GM20431 (cell line): Measurements from ENCODE around the gene GNAZ.
"Not testable (repeated sequence)": the region's sequence is repeated elsewhere in the genome, so short reads cannot be mapped to it uniquely, and the experiment has no call there.

ENCODE experiments used
- in situ Hi-C: fragments of 300-500 bp; cut with MseI, MboI; formaldehyde crosslinking; loops from one replicate; pipeline ENCODE4 v1.15.0; 2020; ENCODE audit warnings: low sequenced_read_pairs; ENCODE audit not compliant: unreplicated experiment

GNAZ gene

DNA sequence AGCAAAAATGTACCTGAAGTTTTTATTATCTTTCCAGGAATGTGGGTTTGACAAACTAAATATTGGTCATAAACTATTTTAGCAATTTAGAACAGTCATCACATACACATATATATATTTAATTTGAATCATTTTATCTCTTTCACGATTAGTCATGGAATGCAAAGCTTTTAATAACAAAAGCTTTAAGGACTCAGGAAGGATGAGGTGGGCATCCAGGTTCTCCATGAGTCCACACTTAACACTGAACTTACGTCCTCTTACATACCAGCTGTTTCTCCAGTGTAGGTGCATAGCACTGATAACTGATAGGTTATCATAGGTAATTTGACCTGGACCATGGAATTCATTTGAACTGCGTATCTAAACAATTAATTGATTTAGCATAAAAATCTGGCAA, 28.1 kb upstream of the GNAZ start:
- in situ Hi-C loops, result no loop called here

DNA sequence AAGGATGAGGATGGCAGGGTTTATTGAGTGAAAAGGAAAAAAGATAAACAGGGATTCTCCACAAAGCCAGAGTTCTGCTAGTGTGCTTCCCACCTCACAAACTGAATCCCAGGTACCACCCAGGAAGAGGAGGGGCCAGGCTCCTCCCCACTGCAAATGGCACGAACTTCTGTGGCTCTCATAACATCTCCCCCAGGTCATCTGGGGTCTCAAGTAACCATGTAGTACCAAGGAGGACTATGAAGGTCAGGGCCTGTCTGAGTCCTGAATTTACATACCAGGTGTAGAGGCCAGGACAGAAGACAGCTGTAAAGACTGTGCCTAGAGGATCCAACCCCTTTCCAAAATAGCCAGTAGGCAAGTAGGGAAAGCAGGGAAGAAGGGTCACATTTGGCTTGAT, 25.7 kb upstream of the GNAZ start:
- in situ Hi-C loops, result no loop called here

DNA sequence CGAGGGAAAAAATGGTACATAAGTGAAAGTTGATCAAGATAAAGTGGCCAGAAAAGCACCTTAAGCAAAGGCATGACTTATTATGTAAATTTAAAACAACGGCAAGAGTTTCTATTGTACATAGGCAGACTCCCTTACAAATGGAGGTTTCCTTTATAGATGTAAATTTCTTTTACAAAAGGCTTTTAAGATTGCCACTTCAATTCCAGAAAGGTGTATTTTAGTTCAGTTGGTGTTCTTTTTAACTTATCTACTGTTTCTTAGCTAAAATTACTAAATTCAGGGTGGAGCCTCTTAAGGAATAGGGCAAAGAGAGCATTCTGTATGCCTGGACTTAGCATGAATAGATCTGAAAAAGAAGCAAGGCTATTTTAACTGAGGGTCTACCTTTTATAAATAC, 24.9 kb upstream of the GNAZ start:
- in situ Hi-C loops, result no loop called here

DNA sequence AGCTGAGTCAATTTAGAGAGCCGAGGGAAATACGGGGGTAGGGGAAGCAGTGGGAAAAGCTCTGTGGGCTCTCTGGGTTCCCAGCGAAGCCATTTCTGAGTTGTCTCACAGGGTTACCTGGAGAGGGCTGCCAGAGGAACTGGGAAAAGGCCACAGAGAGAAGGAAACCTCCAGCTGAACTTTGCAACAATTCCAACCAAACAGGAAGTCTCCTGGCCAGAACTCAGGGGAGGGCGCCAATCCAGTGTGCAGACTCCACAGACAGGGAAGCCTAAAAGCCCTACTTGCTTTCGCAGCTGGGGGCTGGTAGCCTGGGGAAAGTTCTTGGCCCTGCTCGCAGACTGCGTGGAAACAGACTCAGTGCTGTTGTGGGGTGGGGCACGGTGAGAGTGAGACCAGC, 23.1 kb upstream of the GNAZ start:
- in situ Hi-C loops, result no loop called here

DNA sequence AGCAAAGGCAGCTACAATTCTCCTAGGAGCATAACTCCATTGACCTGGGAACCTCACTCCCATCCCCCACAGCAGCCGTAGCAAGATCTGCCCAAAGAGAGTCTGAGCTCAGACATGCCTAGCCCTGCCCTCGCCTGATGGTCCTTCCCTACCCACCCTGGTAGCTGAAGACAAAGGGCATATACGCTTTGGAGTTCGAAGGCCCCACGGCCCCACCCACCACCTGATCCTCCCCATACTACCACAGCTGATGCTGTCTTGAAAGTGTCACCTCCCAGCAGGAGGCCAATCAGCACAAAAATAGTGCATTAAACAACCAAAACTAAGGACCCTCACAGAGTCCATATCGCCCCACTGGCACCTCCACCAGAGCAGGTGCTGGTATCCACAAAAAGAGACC, 22.6 kb upstream of the GNAZ start:
- in situ Hi-C loops, result no loop called here

DNA sequence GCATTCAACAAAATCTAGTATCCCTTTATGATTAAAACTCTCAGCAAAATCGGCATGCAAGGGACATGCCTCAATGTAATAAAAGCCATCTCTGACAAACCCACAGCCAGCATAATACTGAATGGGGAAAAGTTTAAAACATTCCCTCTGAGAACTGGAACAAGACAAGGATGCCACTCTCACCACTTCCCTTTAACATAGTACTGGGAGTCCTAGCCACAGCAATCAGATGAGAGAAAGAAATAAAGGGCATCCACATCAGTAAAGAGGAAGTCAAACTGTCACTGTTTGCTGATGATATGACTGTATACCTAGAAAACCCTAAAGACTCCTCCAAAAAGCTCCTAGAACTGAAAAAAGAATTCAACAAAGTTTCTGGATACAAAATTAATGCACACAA, 19.8 kb upstream of the GNAZ start:
- in situ Hi-C loops, result not testable (repeated sequence)

DNA sequence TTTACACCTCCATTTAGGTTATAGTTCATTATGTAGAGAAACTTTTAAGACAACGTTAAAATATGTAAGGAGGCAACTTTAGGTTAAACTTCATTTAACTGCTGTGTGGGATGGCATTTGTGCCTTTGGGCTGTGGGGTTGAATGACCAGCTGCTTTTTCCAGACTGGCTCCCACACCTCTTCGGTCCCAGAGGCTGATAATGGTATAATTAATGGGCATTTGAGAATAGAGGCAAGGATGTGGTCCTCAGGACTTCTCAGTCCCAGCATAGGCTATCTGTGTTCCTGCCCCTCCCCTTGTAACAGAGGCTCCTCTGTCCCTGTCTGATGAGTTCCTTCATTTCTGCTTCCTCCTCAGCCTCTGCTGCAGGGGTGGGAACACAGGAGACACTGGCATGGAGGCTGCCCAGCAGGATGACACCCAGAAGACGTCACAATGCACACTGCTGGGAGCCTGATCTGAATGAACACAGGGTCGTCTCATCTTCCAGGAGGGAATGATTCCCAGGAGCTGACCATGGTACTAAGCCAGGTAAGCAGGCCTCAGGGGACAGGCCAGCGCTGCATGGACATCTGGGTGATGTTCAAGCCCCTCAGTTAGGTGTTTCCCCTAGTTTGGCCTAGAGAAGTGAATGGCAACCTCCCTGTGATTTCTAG, 17.1 kb upstream of the GNAZ start:
- in situ Hi-C loops, result no loop called here

DNA sequence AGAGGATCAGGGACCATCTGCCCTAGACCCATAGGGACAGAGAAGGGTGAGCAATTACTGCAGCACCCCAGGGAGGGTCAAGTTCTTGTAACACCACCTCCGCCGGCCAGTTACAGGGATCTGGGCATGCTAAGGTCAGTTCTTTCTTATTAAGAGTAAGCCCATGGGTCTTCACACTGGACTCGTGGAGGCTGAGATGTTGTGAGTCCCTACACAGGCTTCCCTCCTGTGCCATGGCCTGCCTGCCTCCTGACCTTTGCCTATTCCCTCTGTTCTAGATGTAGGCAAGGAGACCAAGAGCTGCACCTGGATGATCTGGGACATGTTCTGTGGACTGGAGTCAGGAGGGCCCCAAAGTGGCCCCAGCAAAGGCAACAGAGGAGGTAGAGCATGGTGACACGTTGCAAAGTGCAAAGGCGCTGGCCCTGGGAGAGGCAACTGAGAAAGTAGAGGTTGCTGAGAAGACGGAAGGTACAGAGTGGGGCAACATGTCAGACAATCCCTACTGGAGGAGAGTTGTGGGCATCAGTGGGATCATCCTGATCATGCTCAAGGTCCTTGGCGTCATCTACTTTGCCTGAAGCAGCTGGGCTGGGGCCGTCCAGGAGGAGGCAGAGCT, 16.3 kb upstream of the GNAZ start:
- in situ Hi-C loops, result no loop called here

DNA sequence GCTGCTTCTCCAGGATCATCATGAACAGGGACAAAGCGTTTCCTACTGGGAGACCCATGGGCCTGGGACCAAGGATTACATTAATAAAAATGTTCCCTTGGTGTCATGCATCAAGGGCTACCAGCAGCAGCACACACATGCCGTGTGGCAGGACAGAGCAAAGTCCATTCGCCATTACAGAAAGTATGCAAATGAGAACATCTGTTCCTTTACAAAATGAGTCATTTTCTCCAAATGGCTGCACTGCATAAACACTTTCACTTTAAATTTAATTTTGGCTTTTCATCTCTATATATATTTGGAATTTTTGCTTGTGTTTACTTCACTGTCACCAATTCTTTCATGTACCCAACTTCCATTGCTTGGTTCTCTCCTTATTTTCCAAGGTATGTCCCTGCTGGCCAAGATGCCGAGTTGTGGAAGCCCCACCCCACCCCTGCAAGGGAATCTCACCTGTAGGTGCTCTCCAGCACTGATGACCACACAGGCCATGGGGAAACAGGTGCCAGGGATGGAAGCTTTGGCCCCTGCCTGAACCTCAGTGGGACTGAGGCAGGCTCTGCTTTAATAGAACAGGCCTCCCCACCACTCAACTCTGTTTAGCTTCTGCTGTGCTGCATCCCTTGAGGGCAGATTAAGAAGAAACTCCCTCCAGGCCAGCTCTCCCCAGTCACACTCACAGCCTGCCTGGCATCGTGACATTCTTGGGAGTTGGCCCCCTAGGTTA, 15.6 kb upstream of the GNAZ start:
- in situ Hi-C loops, result no loop called here

DNA sequence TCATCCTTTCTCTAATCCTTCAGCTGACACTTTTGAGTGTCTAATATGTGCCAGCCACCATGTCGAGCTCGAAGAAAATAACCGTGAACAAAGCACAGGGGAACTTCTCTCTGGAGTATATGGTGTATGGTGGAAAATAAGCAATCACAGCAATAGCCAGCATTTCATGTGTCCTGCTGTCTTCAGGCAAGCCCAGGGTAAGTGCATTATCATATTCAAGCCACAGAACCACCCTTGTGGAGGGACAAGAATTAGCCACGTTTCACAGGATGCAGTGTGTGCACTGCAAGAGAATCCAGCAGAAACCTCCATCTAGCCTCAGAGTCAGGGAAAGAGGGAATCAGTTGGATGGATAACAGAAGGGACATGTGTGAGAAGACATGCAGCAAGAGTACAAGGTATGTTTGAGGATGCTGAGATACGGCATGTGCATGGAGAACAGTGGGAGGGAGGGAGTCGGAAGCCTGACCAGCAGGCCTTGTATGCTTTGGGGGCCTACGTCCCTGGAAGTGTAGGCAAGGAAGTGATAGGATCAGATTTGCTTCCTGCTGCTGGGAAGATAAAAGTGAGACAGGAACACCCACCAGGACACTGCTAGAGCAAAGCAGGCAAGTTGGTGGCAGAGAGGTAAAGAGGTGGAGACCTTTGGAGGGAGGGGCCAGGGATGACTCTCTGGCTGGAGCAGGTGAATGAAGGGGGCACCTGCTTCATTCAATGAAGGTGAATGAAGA, 14.7 kb upstream of the GNAZ start:
- in situ Hi-C loops, result no loop called here

DNA sequence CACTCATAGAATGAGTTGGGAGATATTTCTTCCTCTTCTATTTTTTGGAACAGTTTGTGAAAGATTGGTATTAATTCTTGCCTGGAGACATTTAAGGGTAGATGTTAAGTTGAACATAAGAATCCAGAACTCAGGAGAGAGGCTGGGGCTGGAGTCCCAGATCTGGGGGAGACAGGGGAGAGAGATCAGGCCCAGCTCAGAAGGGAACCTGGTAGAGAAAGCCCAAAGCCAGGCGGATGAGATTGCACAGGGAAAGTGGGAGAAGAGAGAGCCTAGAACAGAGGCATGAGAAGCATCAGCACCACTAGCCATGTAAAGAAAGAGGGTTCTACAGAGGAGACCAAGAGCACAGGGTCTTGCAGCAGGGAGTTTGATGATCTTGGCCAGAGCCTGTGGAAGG, 13.0 kb upstream of the GNAZ start:
- in situ Hi-C loops, result no loop called here

DNA sequence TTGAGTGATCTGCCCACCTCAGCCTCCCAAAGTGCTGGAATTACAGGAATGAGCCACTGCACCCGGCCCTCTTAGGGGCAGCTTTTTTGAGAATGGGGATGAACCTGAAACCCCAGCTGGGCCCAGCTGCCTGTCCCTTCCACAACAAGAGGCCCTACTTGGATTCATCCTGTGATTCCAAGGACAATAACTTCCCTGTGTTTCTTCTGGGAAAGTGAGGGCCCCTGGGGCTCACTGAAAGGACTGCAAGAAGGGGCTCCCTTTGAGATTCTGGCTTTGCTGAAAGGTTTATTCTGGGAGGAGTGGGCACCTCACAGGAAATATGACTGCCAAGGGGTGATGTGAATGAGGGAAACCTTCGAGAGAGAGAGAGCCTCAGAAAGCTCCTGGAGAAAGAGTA, 12.3 kb upstream of the GNAZ start:
- in situ Hi-C loops, result no loop called here

DNA sequence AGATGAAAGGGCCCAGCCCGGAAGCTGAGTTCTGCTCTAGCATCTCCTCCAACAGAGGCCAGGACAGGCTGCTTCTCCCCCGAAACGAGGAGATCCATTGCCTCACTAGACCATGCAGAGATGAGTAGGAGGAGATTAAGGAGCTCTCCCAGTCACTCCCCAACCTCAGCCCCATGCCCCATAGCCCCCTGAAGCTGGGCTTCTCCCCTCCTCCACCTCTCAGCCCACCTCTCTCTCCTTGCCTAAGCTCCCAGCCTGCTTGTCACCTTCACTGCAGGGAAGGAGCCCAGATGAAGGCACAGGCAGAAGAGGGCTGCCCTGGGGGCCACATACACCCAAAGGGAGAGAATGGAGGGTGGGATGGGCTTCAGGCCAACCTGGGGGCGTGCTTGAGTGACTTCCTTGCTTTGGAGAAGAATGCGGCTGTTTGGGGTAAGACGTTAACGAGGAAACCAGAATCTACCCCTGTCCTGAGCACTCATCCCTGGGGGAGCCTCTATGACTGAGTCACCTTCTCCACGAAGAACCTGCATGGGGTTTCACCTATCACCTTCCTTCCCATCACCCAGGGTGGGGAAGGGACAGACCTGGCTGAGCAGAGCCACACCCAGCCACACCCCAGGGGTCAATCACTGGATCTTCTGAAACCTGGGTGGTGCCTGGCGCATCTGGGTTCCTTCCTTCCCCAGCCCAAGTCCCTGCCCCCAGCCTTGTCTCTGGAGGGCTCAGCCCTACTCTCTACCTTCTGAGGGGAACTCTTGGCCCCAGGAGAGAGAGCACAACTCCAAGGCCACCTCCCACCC, 11.6 kb upstream of the GNAZ start:
- in situ Hi-C loops, result no loop called here

DNA sequence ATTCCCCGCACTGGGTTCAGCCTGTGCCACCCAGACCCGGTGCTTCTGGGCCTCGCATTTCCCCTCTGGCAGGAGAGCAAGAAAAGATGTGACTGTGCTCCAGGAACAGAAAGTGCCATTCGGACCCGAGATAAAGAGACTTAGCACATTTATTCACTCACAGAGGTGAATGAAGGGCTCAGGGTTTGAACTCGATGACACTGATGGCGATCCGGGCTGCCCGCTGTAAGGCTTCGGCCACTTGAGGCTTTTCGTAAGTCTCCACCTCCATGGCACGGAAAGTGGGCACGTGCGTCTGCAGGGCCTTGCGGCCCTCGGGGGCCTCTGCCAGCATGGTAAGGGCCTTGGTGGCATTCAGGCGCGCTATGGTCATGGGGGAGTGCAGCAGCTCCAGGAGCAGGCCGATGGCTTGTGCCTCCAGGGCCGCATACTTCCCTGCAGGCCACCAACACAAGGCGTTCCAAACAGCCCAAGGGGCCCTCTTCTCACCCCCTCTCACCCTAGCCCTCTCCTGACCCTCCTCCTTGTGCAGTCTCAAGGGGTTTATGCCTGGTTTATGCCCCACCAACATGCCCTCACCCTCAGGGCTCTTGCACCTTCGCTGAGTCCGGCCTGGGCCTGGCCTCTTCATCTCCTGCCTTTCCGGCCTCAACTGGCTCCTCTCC, 10.9 kb upstream of the GNAZ start:
- in situ Hi-C loops, result no loop called here

DNA sequence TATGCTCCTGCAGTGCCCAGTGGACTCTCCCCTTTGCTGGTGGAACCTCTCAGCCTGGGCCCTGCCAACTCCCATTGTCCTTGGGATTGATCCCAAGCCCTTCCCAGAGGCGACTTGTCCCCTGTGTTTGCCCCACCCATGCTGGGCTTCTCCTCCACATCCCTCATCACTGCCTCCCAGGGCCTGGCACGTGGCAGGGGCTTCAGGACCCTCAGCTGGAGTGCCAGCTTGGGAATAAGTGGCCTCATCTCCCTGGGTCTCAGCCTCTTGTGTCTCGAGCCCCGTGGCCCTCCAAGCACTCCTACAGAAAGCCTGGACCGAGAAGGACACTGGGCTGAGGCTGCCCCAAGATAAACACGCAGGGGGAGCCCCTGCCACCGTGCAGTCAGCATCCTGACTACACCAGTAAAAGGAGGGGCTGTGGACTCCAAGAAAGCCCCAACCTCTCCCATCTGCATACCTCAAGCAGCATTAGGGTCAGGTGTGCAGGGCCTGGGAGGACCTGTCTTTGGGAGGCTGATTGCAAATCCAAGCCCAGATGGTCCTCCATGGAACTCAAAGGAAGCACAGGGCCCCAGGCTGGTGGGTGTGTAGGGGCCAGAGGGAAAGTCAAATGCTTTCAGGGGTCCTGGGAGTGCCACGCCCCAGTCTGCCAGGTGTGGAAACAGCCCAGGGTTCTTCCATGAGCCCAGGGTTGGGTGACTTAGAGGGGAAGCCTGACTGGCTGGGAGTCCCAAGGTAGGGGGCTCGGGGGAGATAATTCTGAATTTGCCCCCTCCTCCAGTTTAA, 9.5 kb upstream of the GNAZ start:
- in situ Hi-C loops, result no loop called here

DNA sequence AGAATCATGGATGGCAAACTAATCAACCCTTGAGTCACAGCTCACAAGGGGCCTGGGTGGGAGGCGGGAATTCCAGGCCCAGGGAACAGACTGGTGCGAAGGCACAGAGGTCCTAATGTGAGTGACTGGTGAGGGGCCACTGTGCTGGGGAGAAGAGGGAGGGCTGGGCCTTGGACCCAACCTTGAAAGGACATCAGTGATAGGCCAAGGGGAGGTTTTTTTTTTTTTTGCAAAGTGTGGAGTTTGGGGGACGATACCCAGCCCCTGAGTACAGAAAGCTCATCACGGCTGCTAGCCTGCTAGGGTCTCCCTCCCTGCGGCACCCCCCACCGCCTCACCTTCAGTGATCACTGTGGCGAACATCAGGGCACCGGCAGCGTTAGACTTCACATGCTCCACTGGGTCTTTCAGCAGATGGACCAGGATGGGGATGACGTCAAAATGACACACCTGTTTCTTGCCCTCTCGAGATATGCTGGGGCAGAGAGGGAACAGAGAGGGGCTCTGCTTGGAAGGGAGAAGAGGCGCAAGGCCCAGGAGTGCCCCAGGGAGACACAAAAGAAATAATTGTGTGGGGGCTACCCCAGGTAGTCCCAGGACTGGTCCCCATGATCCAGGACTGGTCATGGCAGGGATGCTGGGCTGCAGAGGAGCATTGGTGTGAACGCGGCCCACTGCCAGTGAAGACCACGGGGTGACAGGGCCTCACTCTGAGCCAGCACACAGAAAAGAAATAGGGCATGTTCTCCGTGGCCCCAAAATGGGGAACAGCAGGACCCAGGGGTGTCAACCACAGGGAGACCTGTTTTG, 8.6 kb upstream of the GNAZ start:
- in situ Hi-C loops, result no loop called here

DNA sequence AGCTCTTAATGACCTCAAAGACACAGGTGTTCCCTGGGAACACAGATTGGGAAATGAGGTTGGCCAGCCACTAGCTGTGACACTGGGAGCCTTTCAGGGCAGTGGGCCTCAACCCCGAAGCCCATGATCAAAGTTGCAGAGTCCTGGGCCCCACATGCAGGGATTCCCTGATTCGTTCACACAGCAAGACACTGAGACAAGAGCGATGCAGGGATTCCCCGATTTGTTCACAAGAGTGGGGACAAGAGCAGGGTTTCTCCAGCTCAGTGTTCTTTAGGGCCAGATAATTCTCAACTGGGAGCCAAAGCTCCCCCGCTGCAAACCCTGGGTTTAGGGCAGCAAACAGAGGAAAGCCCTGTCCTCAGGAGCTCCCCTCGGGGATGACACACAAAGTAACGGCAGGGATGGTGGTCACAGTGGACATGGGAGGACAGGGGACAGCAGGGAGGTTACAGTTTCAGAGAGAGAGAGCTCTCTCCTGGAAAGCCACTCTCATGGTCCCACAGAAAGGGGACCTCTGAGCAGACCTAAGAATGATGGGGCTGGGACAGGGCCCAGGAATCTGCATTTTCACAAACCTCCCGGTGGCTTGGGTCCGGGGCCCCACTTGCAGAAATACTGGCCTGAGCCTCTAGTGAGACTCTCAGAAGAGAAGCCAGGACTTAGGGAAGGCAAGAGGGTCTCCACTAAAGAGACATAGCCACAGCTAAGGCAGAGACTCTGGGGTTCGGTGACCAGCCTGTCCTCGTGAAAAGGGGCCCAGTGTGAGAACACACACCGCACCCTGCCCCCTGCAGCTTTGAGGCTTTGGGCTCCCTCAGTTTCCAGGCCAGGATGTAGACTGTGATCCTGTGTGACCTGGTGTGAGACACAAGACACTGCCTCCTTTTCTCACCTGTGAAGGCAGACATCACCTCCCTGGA, 7.4 kb upstream of the GNAZ start:
- in situ Hi-C loops, result no loop called here
